ENCODE data around the gene CLDN4.

DNA sequence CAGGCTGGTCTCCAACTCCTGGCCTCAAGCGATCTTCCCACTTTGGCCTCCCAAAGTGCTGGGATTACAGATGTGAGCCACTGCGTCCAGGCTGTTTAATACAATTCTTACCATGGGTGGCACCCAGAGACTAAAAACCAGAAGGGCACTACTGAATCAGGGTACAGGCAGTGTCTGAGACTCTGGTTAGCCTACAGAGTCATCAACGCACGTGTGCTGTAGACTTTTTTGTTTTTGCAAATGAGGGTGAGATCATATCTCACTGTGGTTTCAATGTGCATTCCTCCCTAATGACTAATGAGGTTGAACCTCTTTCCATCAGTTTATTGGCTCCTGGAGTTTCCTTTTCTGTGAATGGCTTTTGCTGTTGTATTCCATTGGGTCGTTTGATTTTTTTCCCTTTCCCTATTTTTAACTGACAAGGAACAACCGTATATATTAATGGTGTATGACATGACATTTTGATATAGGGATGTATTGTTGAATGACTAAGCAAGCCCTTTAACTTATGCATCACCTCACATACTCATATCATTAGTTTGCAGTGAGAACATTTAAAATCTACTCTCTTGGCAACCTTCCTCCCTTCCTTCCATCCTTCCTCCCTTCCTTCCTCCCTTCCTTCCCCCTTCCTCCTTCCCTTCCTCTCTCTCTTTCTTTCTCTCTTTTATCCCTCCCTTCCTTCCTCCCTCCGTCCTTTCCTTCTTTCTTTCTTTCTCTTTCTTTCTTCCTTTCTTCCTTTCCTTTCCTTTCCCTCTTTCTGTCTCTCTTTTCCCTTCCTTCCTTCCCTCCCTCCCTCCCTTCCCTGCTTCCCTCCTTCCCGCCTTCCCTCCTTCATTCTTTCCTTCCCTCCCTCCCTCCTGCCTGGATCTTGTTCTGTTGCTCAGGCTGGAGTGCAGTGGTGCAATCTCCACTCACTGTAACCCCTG, 20.9 kb downstream of the CLDN4 start:
- TF ChIP-seq POLR2A (IDR thresholded peaks at IDR 0.05) (no peak), POLR2AphosphoS5 (IDR thresholded peaks at IDR 0.05; ENCODE audit: insufficient read depth in 1 of 2, low read depth in 1 of 2) (peak in 1 of 2 donors; percentile 90)
- TF ChIP-seq, protein P1, sequence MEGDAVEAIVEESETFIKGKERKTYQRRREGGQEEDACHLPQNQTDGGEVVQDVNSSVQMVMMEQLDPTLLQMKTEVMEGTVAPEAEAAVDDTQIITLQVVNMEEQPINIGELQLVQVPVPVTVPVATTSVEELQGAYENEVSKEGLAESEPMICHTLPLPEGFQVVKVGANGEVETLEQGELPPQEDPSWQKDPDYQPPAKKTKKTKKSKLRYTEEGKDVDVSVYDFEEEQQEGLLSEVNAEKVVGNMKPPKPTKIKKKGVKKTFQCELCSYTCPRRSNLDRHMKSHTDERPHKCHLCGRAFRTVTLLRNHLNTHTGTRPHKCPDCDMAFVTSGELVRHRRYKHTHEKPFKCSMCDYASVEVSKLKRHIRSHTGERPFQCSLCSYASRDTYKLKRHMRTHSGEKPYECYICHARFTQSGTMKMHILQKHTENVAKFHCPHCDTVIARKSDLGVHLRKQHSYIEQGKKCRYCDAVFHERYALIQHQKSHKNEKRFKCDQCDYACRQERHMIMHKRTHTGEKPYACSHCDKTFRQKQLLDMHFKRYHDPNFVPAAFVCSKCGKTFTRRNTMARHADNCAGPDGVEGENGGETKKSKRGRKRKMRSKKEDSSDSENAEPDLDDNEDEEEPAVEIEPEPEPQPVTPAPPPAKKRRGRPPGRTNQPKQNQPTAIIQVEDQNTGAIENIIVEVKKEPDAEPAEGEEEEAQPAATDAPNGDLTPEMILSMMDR (IDR thresholded peaks at IDR 0.05), result no peak

Measured in vagina (tissue), 2 donors.